Dermis microvascular lymphatic vessel endothelial cell (primary cell): ENCODE results near the gene SLC25A33. TPM values are rescaled to one million over a fixed set of nuclear protein-coding genes. Genes with fewer than 3 reads are reported as not detected.
A peak's percentile ranks its signal among the peaks of the same experiment; 100 is the strongest.
"Not testable (repeated sequence)": the region's sequence is repeated elsewhere in the genome, so short reads cannot be mapped to it uniquely, and the experiment has no call there.

ENCODE experiments used
- DNase-seq, 2 donors: peaks; one replicate each; pipeline versions ENCODE4 v3.0.0 to v3.0.0-alpha.2; 2010; ENCODE audit warnings: low read depth in 2 of 2
- total RNA-seq: library from RNA; depleted of rRNA; stranded (reverse); fragments of >200 nt; gene quantifications from 2 replicates; pipeline ENCODE4 v1.2.1, GENCODE V29; 2014

The SLC25A33 gene
- total RNA-seq, result 4.0 and 5.3 TPM in 2 replicates

GRCh38 chr1:9539165-9539828 is at the start of gene SLC25A33:
Gene SLC25A33 (plus strand): TSS chr1:9539465. CDS start chr1:9539692, 227 bp downstream.
- peak; percentile 94 to 97 for DNase-seq

- DNase-seq, result peak; percentile 49 to 82
Observed at GRCh38 chr1:9490605-9491339, 48.5 kb upstream of the SLC25A33 start.

GRCh38 chr1:9493326-9493725 is 45.9 kb upstream of the SLC25A33 start:
- DNase-seq, result no peak

- peak in 1 of 2 donors; percentile 45 for DNase-seq
Observed at GRCh38 chr1:9494936-9495758, 44.1 kb upstream of the SLC25A33 start.

- no peak for DNase-seq
Observed at GRCh38 chr1:9495854-9496374, 43.4 kb upstream of the SLC25A33 start.

- DNase-seq, result no peak
Observed at GRCh38 chr1:9500756-9501754, 38.2 kb upstream of the SLC25A33 start.

GRCh38 chr1:9503001-9503675 is 36.1 kb upstream of the SLC25A33 start:
- no peak for DNase-seq

GRCh38 chr1:9505143-9505542 is 34.1 kb upstream of the SLC25A33 start:
- no peak for DNase-seq

GRCh38 chr1:9506901-9507300 is 32.4 kb upstream of the SLC25A33 start:
- no peak for DNase-seq

- DNase-seq, result no peak
Observed at GRCh38 chr1:9510130-9510529, 29.1 kb upstream of the SLC25A33 start.

- DNase-seq, result not testable (repeated sequence)
Observed at GRCh38 chr1:9515550-9515949, 23.7 kb upstream of the SLC25A33 start.

- DNase-seq, result no peak
Observed at GRCh38 chr1:9518454-9518998, 20.7 kb upstream of the SLC25A33 start.

GRCh38 chr1:9520411-9520810 is 18.9 kb upstream of the SLC25A33 start:
- DNase-seq, result no peak

GRCh38 chr1:9529190-9529589 is 10.1 kb upstream of the SLC25A33 start:
- DNase-seq, result no peak

GRCh38 chr1:9530320-9530719 is 8.9 kb upstream of the SLC25A33 start:
- no peak for DNase-seq

- no peak for DNase-seq
Observed at GRCh38 chr1:9534953-9535352, 4.3 kb upstream of the SLC25A33 start.

GRCh38 chr1:9536301-9536700 is 3.0 kb upstream of the SLC25A33 start:
- DNase-seq, result no peak

- DNase-seq, result no peak
Observed at GRCh38 chr1:9537863-9538668, 1.2 kb upstream of the SLC25A33 start.

GRCh38 chr1:9538669-9539164 is 548 bp upstream of the SLC25A33 start:
- DNase-seq, result no peak
